Measurements from ENCODE around the gene MYH1. TPM values are rescaled to one million over a fixed set of nuclear protein-coding genes. Genes with fewer than 3 reads are reported as not detected.

The MYH1 gene
- polyA plus RNA-seq, 1 donor (not counting 4 experiments of a cell fraction or from before 2014, with no cell fraction given) = not detected

DNA sequence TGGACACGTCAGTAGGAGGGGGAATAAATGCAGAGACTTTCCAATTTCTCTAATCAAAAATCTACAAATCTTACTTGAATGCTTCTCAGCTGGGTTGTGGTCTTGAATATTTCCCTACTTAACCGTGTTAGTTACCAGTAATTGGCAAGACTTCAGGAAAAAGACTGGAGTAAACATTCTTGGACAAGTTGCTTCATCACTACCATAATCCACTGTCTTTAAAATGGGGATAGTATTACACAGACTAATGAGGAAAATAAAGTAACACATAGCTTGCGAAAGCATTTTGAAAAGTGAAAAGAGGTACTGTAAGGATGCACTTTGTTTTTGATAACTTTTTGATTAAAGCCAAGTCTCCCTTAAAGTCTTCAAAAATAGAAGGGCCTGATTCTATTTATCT is 18.4 kb downstream of the MYH1 start:
- Histone ChIP-seq H3K9ac (ENCODE audit: control insufficient read depth, extremely low read depth, insufficient read depth, low read length) (no peak overlapping the region), H2AFZ (ENCODE audit: control insufficient read depth, low read length) (no peak overlapping the region), H3K79me2 (ENCODE audit: control insufficient read depth, insufficient read depth, low read length) (no peaks in the 10 kb centered on the region), H4K20me1 (ENCODE audit: control insufficient read depth, extremely low read depth, insufficient read depth, low read length) (no peaks in the 10 kb centered on the region), H3K4me3 (ENCODE audit: control insufficient read depth in 2 of 3, extremely low read depth in 1 of 3, insufficient read depth in 2 of 3, low read depth in 1 of 3, low read length in 3 of 3) (no peak overlapping the region), H3K4me1 (ENCODE audit: control insufficient read depth, extremely low read depth, insufficient read depth, low read length) (no peaks in the 10 kb centered on the region), H3K27ac (ENCODE audit: control insufficient read depth, insufficient read depth, low read length) (no peak overlapping the region), H3K9me1 (ENCODE audit: control insufficient read depth, extremely low read depth, insufficient read depth, low read length) (no peaks in the 10 kb centered on the region), H3K27me3 (ENCODE audit: control insufficient read depth, extremely low read depth, insufficient read depth, low read length) (no peaks in the 10 kb centered on the region), H3K36me3 (ENCODE audit: control insufficient read depth in 2 of 2, extremely low read depth in 1 of 2, insufficient read depth in 2 of 2, low read length in 2 of 2) (no peaks in the 10 kb centered on the region), H3K4me2 (ENCODE audit: control insufficient read depth, extremely low read depth, insufficient read depth, low read depth, low read length) (no peak overlapping the region), H3K9me3 (ENCODE audit: control insufficient read depth, low read depth, low read length) (no peaks in the 10 kb centered on the region)
- FAIRE-seq (no peak), DNase-seq (ENCODE audit: low read depth, low spot score) (no peak)
- TF ChIP-seq EZH2 (IDR thresholded peaks at IDR 0.05; ENCODE audit: low read length) = no peak
- TF ChIP-seq, protein P1, sequence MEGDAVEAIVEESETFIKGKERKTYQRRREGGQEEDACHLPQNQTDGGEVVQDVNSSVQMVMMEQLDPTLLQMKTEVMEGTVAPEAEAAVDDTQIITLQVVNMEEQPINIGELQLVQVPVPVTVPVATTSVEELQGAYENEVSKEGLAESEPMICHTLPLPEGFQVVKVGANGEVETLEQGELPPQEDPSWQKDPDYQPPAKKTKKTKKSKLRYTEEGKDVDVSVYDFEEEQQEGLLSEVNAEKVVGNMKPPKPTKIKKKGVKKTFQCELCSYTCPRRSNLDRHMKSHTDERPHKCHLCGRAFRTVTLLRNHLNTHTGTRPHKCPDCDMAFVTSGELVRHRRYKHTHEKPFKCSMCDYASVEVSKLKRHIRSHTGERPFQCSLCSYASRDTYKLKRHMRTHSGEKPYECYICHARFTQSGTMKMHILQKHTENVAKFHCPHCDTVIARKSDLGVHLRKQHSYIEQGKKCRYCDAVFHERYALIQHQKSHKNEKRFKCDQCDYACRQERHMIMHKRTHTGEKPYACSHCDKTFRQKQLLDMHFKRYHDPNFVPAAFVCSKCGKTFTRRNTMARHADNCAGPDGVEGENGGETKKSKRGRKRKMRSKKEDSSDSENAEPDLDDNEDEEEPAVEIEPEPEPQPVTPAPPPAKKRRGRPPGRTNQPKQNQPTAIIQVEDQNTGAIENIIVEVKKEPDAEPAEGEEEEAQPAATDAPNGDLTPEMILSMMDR (optimal IDR thresholded peaks at IDR 0.05 in 1 of 3, IDR thresholded peaks at IDR 0.05 in 1 of 3, conservative IDR thresholded peaks at IDR 0.05 in 1 of 3; ENCODE audit: extremely low read depth in 1 of 3, insufficient read depth in 2 of 3, low read length in 3 of 3) = no peak
- dilution Hi-C loops (cut with MboI; ENCODE audit: extremely low pct_ligation_motif_present, low sequenced_read_pairs) = no loop called here

DNA sequence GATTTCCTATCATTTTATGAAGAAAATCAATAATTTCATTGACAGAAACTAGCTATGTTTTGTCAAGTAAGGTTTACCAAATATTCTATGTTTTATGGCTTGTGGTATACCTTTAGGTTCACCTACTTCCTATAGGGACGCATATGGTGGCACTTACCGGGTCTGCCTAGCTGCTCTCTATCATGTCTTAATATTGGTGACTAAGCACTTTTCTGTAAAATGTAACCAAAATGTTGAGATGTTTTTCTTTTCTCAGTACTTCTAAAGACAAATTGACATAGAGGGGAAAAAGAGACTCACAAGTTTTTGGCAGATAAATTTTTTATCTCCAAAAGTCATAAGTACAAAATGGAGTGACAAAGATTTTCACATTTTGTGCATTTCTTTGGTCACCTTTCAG is 26.3 kb downstream of the MYH1 start:
- no peak overlapping the region for H3K9ac ChIP-seq (ENCODE audit: control insufficient read depth, extremely low read depth, insufficient read depth, low read length)
- no peaks in the 10 kb centered on the region for H3K36me3 ChIP-seq (ENCODE audit: control insufficient read depth in 2 of 2, extremely low read depth in 1 of 2, insufficient read depth in 2 of 2, low read length in 2 of 2)
- H3K27ac ChIP-seq (ENCODE audit: control insufficient read depth, insufficient read depth, low read length) = no peak overlapping the region
- no peaks in the 10 kb centered on the region for H4K20me1 ChIP-seq (ENCODE audit: control insufficient read depth, extremely low read depth, insufficient read depth, low read length)
- no peak overlapping the region for H3K4me2 ChIP-seq (ENCODE audit: control insufficient read depth, extremely low read depth, insufficient read depth, low read depth, low read length)
- H3K79me2 ChIP-seq (ENCODE audit: control insufficient read depth, insufficient read depth, low read length) = no peaks in the 10 kb centered on the region
- DNase-seq (ENCODE audit: low read depth, low spot score) = no peak
- H3K4me3 ChIP-seq (ENCODE audit: control insufficient read depth in 2 of 3, extremely low read depth in 1 of 3, insufficient read depth in 2 of 3, low read depth in 1 of 3, low read length in 3 of 3) = no peak overlapping the region
- dilution Hi-C loops (cut with MboI; ENCODE audit: extremely low pct_ligation_motif_present, low sequenced_read_pairs) = no loop called here
- no peak for FAIRE-seq
- H2AFZ ChIP-seq (ENCODE audit: control insufficient read depth, low read length) = no peak overlapping the region
- H3K27me3 ChIP-seq (ENCODE audit: control insufficient read depth, extremely low read depth, insufficient read depth, low read length) = no peaks in the 10 kb centered on the region
- no peaks in the 10 kb centered on the region for H3K4me1 ChIP-seq (ENCODE audit: control insufficient read depth, extremely low read depth, insufficient read depth, low read length)
- TF ChIP-seq EZH2 (IDR thresholded peaks at IDR 0.05; ENCODE audit: low read length) = no peak
- TF ChIP-seq, protein P1 (optimal IDR thresholded peaks at IDR 0.05 in 1 of 3, IDR thresholded peaks at IDR 0.05 in 1 of 3, conservative IDR thresholded peaks at IDR 0.05 in 1 of 3; ENCODE audit: extremely low read depth in 1 of 3, insufficient read depth in 2 of 3, low read length in 3 of 3) = no peak
- no peaks in the 10 kb centered on the region for H3K9me1 ChIP-seq (ENCODE audit: control insufficient read depth, extremely low read depth, insufficient read depth, low read length)
- H3K9me3 ChIP-seq (ENCODE audit: control insufficient read depth, low read depth, low read length) = no peaks in the 10 kb centered on the region
